ENCODE measurements around the gene MARK1. TPM values are rescaled to one million over a fixed set of nuclear protein-coding genes. Genes with fewer than 3 reads are reported as not detected.

Gene MARK1
- total RNA-seq, 1 donor: 0.72 TPM

DNA sequence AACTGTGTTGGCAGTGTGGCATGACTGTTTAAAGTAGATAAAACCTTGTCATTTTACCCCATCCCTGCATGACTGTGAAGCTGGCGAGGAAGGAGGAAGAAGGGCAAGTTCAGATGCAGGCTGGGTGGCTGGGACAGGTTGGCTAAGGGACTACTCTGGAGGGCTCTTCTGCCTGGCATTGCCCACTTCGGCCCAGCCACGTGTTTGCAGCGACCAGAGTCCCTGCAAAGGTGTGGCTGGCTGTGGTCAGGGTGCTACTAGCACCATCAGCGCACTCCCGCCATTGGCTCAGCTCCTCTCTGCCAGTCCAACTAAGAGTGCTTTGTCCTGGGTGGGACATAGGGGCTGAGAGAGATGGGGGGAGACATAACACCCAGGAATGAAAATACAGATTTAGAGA is 169.4 kb downstream of the MARK1 start:
- no peak for DNase-seq (ENCODE audit: insufficient read length, low spot score, missing footprints)
- H3K36me3 ChIP-seq (ENCODE audit: insufficient read depth, low read length): no peaks in the 10 kb centered on the region
- TF ChIP-seq CTCF (IDR thresholded peaks at IDR 0.05; ENCODE audit: extremely low read depth, low read depth, low read length): no peak

GRCh38 chr1:220698607-220699016 is 170.7 kb downstream of the MARK1 start:
- Histone ChIP-seq H3K9me3 (ENCODE audit: low read depth, low read length) (no peaks in the 10 kb centered on the region), H3K27ac (ENCODE audit: low read depth, low read length) (no peak overlapping the region), H3K27me3 (ENCODE audit: insufficient read depth, low read length) (peaks cover 13% of the 10 kb centered on the region), H3K4me1 (ENCODE audit: insufficient read depth, low read length) (no peaks in the 10 kb centered on the region), H3K79me2 (ENCODE audit: insufficient read depth, low read length) (no peaks in the 10 kb centered on the region), H2AFZ (ENCODE audit: low read length) (no peak overlapping the region), H3K4me3 (ENCODE audit: insufficient read depth, low read length) (no peak overlapping the region), H4K20me1 (ENCODE audit: insufficient read depth, low read length) (no peaks in the 10 kb centered on the region), H3K4me2 (ENCODE audit: insufficient read depth, low read length) (no peak overlapping the region), H3K36me3 (ENCODE audit: insufficient read depth, low read length) (no peaks in the 10 kb centered on the region)
- DNase-seq (ENCODE audit: insufficient read length, low spot score, missing footprints): no peak
- TF ChIP-seq CTCF (IDR thresholded peaks at IDR 0.05; ENCODE audit: extremely low read depth, low read depth, low read length): no peak

More for the DNA sequence above, 169.4 kb downstream of the MARK1 start:
- Histone ChIP-seq H4K20me1 (ENCODE audit: insufficient read depth, low read length) (no peaks in the 10 kb centered on the region), H3K79me2 (ENCODE audit: insufficient read depth, low read length) (no peaks in the 10 kb centered on the region), H3K27me3 (ENCODE audit: insufficient read depth, low read length) (peaks cover 22% of the 10 kb centered on the region), H2AFZ (ENCODE audit: low read length) (no peak overlapping the region), H3K4me1 (ENCODE audit: insufficient read depth, low read length) (no peaks in the 10 kb centered on the region), H3K4me2 (ENCODE audit: insufficient read depth, low read length) (no peak overlapping the region), H3K4me3 (ENCODE audit: insufficient read depth, low read length) (no peak overlapping the region), H3K9me3 (ENCODE audit: low read depth, low read length) (no peaks in the 10 kb centered on the region), H3K27ac (ENCODE audit: low read depth, low read length) (no peak overlapping the region)

DNA sequence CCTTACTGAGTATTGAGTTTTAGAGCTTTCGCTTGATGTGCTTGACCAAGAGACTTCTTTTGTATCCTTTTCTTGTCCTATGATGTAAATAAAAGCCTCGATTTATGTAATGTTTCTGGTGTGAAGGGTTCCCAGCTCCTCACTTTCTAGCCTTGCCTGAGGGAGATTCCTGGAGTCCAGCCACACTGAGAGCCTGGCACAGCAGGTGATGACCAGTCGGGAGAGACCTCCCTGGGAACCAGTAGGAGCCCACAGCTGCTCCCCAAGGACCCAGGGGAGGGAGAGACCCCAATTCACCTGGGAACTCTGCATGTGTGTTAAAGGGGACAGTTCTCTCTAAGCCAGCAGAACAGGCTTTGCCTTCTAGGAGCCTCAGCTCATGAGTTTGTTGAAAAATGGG is 171.1 kb downstream of the MARK1 start:
- no peak overlapping the region for H3K4me3 ChIP-seq (ENCODE audit: insufficient read depth, low read length)
- H3K27me3 ChIP-seq (ENCODE audit: insufficient read depth, low read length): peaks cover 13% of the 10 kb centered on the region
- no peak overlapping the region for H3K4me2 ChIP-seq (ENCODE audit: insufficient read depth, low read length)
- no peak overlapping the region for H2AFZ ChIP-seq (ENCODE audit: low read length)
- H3K79me2 ChIP-seq (ENCODE audit: insufficient read depth, low read length): no peaks in the 10 kb centered on the region
- H3K36me3 ChIP-seq (ENCODE audit: insufficient read depth, low read length): no peaks in the 10 kb centered on the region
- no peak for DNase-seq (ENCODE audit: insufficient read length, low spot score, missing footprints)
- H4K20me1 ChIP-seq (ENCODE audit: insufficient read depth, low read length): no peaks in the 10 kb centered on the region
- H3K9me3 ChIP-seq (ENCODE audit: low read depth, low read length): no peaks in the 10 kb centered on the region
- TF ChIP-seq CTCF (IDR thresholded peaks at IDR 0.05; ENCODE audit: extremely low read depth, low read depth, low read length): no peak
- H3K27ac ChIP-seq (ENCODE audit: low read depth, low read length): no peak overlapping the region
- H3K4me1 ChIP-seq (ENCODE audit: insufficient read depth, low read length): no peaks in the 10 kb centered on the region

GRCh38 chr1:220700556-220701179 is 172.7 kb downstream of the MARK1 start:
- Histone ChIP-seq H3K4me3 (ENCODE audit: insufficient read depth, low read length) (no peak overlapping the region), H4K20me1 (ENCODE audit: insufficient read depth, low read length) (no peaks in the 10 kb centered on the region), H3K27ac (ENCODE audit: low read depth, low read length) (no peak overlapping the region), H3K9me3 (ENCODE audit: low read depth, low read length) (no peaks in the 10 kb centered on the region), H2AFZ (ENCODE audit: low read length) (no peak overlapping the region), H3K79me2 (ENCODE audit: insufficient read depth, low read length) (no peaks in the 10 kb centered on the region), H3K36me3 (ENCODE audit: insufficient read depth, low read length) (no peaks in the 10 kb centered on the region), H3K4me1 (ENCODE audit: insufficient read depth, low read length) (no peaks in the 10 kb centered on the region), H3K27me3 (ENCODE audit: insufficient read depth, low read length) (peaks cover 6% of the 10 kb centered on the region), H3K4me2 (ENCODE audit: insufficient read depth, low read length) (no peak overlapping the region)
- TF ChIP-seq CTCF (IDR thresholded peaks at IDR 0.05; ENCODE audit: extremely low read depth, low read depth, low read length): no peak
- no peak for DNase-seq (ENCODE audit: insufficient read length, low spot score, missing footprints)

Data from osteoblast (primary cell).